GM21717 (cell line): Measurements from ENCODE around the gene ACO1.

Experiments used
- ATAC-seq: cut with Tn5 transposase; IDR thresholded peaks from one replicate; pipeline ENCODE4 v1.9.1; 2021; ENCODE audit warnings: mild to moderate bottlenecking, moderate library complexity; ENCODE audit not compliant: unreplicated experiment

ACO1 gene

GRCh38 chr9:32382565-32383320, 1.7 kb upstream of the ACO1 start:
- no peak for ATAC-seq

- no peak for ATAC-seq
Measured at GRCh38 chr9:32384002-32384363, 460 bp upstream of the ACO1 start.

- no peak for ATAC-seq
Measured at GRCh38 chr9:32385152-32385884, 875 bp downstream of the ACO1 start.

GRCh38 chr9:32385885-32386283, 1.4 kb downstream of the ACO1 start:
- no peak for ATAC-seq

- ATAC-seq: no peak
Measured at GRCh38 chr9:32387256-32387655, 2.8 kb downstream of the ACO1 start.

- ATAC-seq: no peak
Measured at GRCh38 chr9:32389365-32389764, 4.9 kb downstream of the ACO1 start.

- no peak for ATAC-seq
Measured at GRCh38 chr9:32393911-32394310, 9.5 kb downstream of the ACO1 start.

- ATAC-seq: no peak
Measured at GRCh38 chr9:32394381-32395049, 10.1 kb downstream of the ACO1 start.

- no peak for ATAC-seq
Measured at GRCh38 chr9:32395510-32396216, 11.2 kb downstream of the ACO1 start.

GRCh38 chr9:32398207-32398606, 13.8 kb downstream of the ACO1 start:
- no peak for ATAC-seq

- ATAC-seq: no peak
Measured at GRCh38 chr9:32399110-32399815, 14.8 kb downstream of the ACO1 start.

GRCh38 chr9:32401488-32401887, 17.0 kb downstream of the ACO1 start:
- no peak for ATAC-seq

- ATAC-seq: no peak
Measured at GRCh38 chr9:32403567-32404260, 19.3 kb downstream of the ACO1 start.

GRCh38 chr9:32404402-32404801, 20.0 kb downstream of the ACO1 start:
- no peak for ATAC-seq

GRCh38 chr9:32404856-32405255, 20.4 kb downstream of the ACO1 start:
- no peak for ATAC-seq

GRCh38 chr9:32405506-32405905, 21.1 kb downstream of the ACO1 start:
- ATAC-seq: no peak

- no peak for ATAC-seq
Measured at GRCh38 chr9:32406046-32406445, 21.6 kb downstream of the ACO1 start.

- no peak for ATAC-seq
Measured at GRCh38 chr9:32411753-32412152, 27.3 kb downstream of the ACO1 start.

GRCh38 chr9:32412440-32412839, 28.0 kb downstream of the ACO1 start:
- no peak for ATAC-seq

GRCh38 chr9:32413424-32413823, 29.0 kb downstream of the ACO1 start:
- ATAC-seq: no peak
